NCI-H2107 treated with DMSO at 0.1 percent for 48 hours (cell line): Measurements from ENCODE around the gene SFRP4.
"Not testable (repeated sequence)": the region's sequence is repeated elsewhere in the genome, so short reads cannot be mapped to it uniquely, and the experiment has no call there.

ENCODE experiments used
- DNase-seq: peaks from one replicate; lab custom pipeline; 2025; ENCODE audit not compliant: unreplicated experiment; lab: John Stamatoyannopoulos, UW

SFRP4 gene

DNA sequence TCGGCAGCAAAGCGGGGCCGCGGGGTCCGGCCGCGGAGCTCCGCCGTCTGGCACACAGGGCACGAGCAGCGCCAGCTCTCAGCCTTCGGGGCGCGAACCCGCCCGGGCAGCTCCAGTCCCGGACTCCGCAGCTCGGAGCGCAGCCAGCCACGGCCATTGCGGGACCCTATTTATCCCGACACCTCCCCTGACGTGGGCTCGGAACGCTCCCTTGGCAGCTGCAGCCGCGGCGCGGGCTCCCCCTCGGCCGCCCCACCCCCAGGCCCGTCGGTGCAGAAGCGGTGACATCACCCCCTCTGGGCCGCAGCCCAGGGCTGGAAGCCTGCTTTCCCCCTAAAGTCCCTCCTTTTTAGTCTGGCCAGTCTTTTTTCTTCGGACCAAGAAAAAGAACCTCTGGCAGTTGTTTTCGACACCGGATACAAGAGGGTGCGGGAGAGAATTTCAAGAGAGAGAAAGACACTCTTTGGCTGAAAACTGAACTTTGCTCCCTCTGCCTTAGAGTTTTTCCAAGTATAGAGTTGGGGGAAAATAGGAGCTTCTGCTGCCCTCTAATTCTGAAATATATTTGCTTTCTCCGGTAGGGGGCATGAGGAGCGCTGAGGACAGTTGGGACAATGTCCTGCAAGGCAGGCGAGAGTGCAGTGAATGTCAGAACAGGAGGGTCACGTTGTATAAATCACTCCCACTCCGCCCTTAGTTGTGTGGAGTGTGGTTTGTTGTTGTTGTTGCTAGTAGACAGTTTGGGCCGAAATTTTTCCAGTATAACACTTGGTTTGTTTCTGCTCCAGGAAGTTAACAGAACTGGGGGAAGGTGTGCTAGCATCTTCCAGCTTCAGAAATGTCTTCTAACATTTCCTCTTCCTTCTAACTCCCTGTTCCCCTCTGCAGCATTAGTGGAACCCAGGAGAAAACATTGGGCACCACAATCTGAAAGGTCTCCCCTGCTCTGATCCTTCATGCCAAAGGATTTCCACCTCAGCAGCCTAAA lies at the start of gene SFRP4:
SFRP4 (minus strand) TSS at position 145 of the 988 bp plus-strand sequence. CDS start 280 bp downstream, outside the sequence.
- DNase-seq, result no peak

DNA sequence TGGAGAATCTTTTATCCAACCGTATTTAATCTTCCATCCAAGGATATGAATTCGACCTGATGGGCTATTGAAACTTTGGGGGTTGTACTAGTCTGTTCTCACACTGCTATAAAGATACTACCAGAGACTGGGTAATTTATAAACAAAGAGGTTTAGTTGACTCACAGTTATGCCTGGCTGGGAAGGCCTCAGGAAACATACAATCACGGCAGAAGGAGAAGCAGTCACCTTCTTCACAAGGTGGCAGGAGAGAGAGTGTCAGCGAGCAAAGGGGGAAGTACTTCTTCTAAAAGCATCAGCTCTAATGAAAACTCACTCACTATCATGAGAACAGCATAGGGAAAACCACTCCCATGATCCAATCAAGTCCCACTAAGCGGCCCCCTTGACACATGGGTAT lies 47.6 kb upstream of the SFRP4 start:
- DNase-seq, result no peak

DNA sequence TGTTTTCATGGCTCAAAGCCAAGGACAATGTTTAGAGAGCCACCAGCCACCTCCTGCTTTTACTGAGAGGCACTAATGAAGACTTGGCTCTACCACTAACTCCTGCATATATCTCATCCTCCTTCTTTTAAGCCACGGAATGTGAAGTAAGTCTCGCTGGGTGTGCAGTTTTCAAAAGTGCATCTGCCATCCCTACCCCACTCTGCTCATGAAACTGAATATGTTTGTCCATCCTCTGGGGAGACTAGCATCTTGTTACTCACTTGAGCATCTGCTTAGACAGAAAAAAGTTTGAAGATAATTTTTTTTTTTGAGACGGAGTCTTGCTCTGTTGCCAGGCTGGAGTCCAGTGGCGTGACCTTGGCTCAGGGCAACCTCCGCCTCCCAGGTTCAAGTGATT lies 44.6 kb upstream of the SFRP4 start:
- DNase-seq, result no peak

DNA sequence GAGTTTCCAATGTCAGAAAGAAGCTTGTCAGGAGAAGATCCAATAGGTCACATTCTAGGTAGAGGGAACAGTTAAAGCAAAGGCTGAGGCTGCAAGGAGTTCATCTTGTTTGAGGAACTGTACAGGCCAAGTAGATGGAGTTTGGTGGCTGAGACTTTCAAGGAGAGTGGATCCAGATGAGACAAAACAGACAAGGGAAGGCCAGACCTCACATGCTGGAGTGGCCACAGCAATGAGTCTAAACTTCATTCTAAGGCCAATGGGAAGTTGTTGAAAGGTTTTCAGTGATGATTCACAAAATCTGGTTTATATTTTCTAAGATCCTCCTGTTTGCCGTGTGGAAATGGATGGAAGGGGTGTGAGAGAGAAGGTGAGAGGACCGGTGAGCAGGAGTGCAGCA lies 43.9 kb upstream of the SFRP4 start:
- no peak for DNase-seq

DNA sequence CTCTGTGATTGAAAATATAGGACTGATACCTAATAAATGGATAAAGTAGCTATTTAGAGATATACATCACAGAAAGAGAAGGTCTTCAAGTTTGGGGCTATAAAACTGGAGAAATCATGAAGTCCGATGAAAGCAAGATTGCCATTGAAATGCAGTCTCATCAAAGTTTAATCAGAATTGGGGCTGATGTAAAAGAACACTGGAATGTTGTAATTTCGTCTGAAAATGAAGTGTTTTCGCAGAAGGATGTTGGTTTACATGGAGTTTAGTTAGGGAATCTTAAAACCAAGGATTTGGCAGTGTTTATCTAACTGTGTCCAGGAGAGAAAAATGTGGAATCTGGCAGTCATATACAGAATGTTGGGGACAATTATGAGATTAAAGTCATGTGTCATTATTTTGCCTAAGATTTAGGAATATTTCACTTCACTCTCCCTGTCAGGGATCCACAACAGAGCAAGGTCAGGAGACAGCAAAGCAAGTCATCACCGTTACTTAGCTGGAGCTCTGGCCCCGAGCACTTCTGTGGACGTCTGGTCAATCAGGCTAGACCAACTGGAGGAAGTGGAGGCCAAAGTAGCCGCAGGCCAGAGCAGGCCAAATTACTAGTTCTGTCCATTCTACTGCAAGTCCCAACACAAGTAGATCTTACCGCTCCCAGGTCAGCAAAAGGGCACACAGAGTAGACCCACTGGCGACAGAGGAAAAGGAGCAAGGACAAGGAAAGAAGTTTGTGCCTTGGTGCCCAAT lies 40.8 kb upstream of the SFRP4 start:
- DNase-seq, result no peak

DNA sequence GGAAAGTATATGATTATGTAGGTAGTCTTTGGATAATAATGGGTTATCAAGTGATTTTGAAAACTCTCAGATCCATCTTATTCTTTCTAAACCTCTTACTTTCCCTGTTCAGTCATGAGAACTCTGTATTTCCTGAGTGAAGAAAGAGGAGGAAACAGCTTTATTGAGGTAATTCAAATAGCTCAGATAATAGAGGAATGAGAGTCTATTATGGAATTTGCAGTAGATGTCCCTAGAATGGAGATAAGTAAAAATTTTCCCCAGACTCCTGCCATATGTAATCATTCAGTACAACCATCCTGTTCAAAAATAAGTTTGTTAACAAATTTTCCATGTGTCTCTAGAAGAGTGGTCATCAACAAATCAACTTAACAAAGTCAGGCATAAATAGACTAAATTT lies 40.2 kb upstream of the SFRP4 start:
- DNase-seq, result no peak

DNA sequence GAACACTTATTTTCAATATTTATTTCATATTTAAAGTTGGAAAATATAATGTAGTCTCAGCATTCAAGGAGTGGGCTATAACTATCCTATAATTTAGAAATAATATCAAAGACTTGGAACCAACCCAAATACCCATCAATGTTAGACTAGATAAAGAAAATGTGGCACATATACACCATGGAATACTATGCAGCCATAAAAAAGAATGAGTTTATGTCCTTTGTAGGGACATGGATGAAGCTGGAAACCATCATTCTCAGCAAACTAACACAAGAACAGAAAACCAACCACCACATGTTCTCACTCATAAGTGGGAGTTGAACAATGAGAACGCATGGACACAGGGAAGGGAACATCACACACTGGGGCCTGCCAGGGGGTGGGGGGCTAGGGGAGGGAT lies 37.6 kb upstream of the SFRP4 start:
- DNase-seq, result not testable (repeated sequence)

DNA sequence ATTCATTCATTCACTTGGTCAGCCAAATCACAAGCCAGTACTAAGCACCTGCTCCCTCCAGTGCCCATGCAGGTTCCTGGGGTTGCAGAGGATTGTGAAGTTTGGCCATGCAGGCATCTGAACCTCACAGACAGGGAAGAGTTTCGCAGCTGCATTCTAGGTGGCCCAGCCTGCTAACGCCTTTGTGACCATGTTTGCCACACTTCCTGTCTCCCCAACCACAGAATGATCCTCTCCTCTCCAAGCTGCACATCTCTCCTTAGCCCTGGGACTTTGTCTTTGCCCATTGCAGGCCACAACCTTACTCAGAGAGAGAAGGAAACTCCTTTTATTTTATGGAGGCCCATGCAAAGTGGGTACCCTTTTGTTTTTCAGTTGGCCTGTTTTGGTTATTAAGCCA lies 35.6 kb upstream of the SFRP4 start:
- DNase-seq, result no peak

DNA sequence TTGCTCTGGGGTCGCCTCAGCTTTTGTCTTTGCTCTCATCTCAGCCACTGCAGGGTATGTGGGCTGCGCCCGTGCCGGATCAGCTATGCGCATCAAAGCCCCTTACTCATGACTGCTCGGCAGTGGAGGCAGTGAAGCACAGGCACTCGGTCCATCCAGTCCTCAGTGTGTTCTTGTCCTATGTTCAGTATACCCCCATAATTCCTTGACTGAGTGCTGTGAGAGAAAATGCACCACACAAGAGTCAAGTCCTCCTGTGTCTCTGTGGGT lies 31.3 kb upstream of the SFRP4 start:
- DNase-seq, result no peak

DNA sequence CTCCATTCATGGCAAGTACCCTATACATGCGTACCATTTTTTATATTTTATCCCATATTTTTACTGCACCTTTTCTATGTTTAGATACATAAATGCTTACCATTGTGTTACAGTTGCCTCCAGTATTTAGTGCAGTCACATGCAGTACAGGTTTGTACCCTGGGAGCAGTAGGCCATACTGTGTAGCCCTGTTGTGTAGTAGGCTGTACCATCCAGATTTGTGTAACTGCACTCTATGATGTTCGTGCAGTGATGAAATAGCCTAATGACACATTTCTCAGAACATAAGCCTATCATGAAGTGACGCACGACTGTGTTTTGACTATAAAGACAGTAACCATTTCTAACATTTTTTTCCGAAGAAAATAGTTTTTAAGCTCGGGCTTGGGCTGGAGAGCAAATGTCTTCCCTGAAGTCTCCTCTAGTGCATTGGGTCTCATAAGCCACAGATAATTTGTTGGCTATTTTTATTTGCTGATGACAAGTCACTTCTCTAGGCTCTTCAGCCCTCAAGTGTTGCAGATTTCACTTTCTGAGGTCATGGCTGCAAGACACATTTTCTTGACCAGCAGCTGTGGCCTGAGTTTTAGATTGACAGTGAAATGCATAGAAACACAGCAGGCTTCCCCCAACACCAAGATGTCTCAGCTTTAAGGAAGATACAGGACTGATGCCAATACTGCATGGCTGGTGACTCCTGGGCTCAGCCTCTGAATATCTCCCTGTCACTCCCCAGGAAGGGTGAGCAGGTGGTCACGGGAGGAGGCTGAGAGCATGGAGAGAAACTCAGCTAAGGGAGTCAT lies 30.7 kb upstream of the SFRP4 start:
- DNase-seq, result no peak

DNA sequence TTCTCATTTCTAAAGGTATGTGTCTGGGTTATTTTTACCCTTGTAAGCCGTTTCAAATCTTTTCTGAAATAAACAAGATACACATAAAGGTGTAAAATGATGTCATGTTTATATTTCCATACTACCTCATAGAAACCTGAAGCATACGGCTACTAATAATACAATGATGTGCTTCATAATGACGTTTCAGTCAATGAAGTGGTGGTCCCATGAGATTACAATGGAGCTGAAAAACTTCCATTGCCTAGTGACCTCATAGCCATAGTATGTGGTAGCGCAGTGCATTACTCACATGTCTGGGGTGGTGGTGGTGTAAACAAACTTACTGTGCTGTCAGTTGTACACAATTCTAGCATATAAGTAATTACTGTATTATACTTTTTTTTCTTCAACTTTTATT lies 28.7 kb upstream of the SFRP4 start:
- no peak for DNase-seq

DNA sequence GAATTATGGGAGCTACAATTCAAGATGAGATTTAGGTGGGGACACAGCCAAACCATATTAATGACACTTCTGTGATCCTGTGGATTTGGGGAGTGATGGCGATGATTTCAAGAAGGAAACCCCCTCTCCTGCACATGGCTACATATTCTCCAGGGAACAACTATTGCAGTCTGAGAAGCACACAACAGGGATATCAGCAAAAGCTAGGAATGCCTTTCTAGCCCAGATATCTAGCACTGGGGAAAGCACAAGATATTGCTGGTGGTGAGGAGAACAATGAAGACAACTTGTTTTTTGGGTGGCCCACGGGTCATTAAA lies 28.1 kb upstream of the SFRP4 start:
- no peak for DNase-seq

DNA sequence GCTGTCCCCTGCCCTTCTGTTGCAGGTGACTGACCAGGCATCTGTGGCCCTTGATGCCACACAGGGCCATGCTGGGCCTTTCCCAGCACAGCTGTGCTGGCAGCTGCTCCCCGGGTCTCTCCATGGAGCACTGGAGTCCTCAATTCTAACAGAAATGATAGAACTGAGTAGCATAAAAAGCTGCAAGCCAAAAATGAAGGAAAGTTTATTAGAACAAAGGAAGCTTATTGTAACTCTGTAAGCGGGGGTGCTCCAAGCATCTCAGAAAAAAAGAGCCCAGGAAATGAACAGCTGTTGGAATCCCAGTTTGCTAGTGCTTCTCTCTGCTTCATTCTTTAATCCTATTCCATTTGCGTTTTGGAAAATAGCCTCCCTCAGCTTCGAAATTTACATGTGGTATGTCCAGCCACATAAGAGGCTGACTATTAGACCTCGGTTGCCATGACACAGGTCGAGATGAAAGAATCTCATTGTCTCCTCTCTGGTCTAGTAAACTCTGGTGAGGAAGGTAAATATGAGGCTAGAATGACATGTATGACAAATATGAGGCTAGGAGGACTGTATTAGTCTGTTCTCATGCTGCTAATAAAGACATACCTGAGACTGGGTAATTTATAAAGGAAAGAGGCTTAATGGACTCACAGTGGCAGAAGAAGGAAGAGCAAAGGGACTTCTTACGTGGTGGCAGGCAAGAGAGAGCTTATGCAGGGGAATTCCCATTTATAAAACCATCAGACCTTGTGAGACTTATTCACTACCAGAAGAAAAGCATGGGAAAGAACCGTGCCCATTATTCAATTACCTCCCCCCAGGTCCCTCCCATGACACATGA lies 27.5 kb upstream of the SFRP4 start:
- no peak for DNase-seq

DNA sequence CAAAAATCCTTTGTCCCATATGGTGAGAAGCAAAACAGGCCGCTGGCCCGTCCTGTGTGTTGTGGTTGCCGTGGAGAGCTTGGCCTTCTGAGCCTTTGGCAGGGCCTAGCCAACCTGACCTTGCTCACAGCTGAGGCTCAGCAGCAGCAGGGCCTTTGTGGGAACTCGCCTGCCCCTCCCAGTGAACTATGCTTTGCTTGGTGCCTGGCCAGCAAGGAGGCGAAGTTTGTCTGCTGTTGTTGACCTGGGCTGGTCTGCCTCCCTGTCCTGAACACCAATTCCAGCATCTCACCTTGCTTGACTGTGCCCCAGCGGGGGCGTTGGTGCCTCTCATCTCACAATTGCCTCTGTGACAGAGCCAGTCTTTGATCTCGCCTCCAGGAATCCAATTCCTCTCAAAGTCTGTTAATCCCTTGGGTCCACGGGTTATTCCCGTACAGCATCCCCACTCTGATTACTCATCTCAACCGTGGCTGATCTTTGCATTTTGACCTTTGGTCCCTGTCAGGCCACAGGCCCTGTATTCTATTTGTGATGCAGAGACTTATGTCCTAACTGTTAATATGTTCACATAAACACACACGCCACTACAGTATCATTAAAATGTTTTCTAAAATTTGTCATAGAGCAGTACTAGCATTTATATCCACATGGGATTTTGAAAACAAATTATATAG lies 26.5 kb upstream of the SFRP4 start:
- DNase-seq, result no peak

DNA sequence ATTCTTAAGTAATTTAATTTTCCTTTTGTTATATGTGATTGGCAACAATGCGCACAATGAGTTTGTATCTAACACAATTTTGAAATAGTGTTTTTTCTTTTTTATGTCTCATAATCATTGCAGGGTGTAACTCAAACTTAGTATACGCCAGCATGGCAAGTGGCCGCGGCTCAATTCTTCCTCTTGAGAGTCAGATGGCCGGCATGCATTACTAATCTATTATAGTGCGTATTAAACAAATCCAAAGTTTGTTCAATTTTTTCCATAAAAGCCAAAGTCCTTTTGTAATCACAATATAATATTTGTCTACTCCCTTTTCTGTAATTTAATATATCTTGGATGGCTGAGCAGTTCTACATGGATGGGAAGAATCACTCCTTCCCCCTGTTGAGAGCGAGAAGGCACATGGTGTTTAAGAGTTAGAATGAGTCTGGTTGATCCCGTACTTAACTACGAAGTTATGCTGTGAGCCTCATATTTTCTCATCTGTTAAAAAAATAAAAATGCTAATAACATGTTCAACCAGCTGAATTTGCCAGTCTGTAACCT lies 16.5 kb upstream of the SFRP4 start:
- no peak for DNase-seq

DNA sequence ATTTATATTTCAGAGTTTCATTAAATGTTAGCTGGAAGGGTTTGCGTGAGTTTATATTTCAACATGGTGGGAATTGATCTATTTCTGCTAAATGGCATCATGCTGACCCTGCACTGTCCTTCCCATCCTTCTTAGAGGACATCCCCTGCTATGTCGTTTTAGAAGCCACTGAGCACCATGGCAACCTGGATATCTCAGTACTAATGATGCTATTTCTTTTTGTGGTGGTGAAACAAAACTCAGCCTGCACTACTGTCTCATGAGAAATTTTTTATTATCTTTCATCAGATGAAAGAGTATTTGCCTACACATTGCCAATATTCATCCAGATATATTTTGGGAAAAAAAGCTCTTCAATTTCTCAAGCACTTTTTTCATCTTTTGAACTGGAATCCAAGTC lies 15.9 kb upstream of the SFRP4 start:
- no peak for DNase-seq

DNA sequence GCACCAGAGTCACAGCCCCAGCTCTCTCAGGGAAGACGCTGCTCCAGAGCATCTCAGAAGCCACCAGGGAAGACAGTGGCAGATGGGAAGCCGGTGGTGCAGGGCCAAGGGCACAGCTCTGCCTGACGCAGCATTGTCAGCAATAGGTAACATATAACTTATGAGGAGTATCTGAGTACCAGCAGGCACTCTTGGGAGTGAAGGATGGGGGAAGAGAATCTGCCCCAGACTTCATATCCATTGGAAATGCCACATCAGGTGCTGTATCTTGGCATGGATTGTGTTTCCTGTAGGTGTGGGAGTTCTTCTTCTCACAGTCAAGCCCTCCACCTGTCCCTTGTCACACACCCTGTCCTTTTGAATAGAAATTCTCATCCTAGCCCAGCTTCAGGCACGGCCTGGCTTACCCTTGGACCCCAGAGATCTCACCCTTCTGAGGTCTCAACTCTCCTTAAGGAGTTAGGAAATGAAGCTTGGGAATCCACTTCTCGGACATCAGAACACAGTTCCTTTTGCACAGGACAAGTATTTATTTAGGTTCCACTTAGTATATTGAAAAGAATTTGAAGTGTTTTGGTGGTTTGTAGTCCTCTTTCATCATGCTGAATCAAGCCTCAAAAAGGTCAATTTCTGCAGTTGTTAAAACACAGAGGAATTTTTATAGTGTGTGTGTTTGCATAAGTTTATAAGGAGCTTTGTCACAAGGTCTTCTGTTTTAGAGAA lies 13.8 kb upstream of the SFRP4 start:
- no peak for DNase-seq

DNA sequence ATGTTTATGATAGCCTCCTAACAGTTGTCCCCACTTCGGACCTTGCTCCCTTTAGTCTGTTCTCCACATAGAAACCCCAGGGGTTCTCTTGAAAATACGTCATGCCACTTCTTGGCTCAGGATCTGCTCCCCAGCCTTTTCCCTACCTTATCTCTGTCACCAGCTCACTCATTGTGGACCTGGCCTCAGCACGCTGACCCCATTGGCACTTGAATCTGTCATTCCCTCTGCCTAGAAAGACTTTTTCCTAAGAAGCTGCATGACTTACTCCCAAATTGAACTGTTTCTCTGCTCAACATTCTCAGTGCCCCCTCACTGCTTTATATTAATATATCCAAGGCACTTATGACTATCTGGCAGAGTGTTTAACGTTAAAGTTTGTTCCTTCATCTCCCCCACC lies 12.3 kb upstream of the SFRP4 start:
- no peak for DNase-seq

DNA sequence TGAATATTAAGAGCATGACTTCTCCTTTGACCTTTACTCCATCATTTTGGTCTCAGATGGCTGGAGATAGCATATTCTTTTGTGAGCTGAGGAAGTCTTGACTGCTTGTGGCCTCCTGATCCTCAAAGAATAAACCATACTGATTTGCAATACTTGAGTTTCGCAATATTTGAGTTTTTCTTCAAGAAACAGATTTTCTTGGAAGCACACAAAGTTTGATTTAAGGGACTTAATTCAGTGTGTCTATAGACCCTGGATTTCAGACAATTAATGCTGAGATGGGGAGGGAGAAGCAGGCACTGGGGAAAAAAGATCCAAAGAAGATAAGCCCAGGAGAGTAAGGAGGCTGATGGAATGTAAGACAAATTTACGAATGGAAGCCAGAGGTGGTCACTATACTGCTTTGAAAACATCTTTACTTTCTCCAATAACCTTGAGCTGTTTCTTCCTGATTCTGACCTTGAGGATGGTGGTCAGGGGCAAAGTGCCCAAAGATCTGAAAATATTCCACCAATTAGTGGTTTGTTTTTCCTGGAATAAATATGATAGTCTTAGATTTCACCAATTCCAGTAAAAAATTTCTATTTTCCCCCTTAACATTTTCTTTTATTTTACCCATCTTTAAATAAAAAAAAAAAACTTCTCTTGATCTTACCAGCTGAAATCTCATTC lies 11.3 kb upstream of the SFRP4 start:
- no peak for DNase-seq
